Left ventricle myocardium inferior (tissue), 1 donor: ENCODE measurements around the gene SPTBN1. TPM values are rescaled to one million over a fixed set of nuclear protein-coding genes. Genes with fewer than 3 reads are reported as not detected.

Experiments
- DNase-seq: peaks from one replicate; pipeline ENCODE4 v3.0.0-alpha.2; 2020
- H3K27ac ChIP-seq: fragments of 200-600 bp; replicated peaks from 2 replicates; pipeline ENCODE4 v1.8.0; 2021
- H3K27me3 ChIP-seq: fragments of 200-600 bp; 2 replicates; pipeline ENCODE4 v1.8.0; 2021; ENCODE audit warnings: low read depth
- H3K36me3 ChIP-seq: fragments of 200-600 bp; 2 replicates; pipeline ENCODE4 v1.8.0; 2021
- H3K4me1 ChIP-seq: fragments of 200-600 bp; 2 replicates; pipeline ENCODE4 v1.8.0; 2021
- H3K4me3 ChIP-seq: fragments of 200-600 bp; 2 replicates; pipeline ENCODE4 v1.8.0; 2021; ENCODE audit warnings: mild to moderate bottlenecking, moderate library complexity
- H3K9me3 ChIP-seq: fragments of 200-600 bp; replicated peaks from 2 replicates; pipeline ENCODE4 v1.8.0; 2021
- CTCF ChIP-seq: fragments of 200-600 bp; IDR thresholded peaks from 2 replicates; pipeline ENCODE4 v1.8.0; 2021; ENCODE audit warnings: antibody characterized with exemption, mild to moderate bottlenecking, borderline replicate concordance
- intact Hi-C: fragments of 100-400 bp; cut with micrococcal nuclease; formaldehyde crosslinking; loops from one replicate; pipeline ENCODE4 v1.11.0; 2022
- total RNA-seq: library from RNA; stranded (reverse); fragmentation: NEBNext Ultra II Directional; extraction: Animal tissue kit (Norgen Biotek cat#: 25700); gene quantifications from one replicate; pipeline ENCODE4 v1.2.1, GENCODE V29; 2021
- donor health status: DM: no; HTN: yes; CAD: no; lungs with severe emphysema.

SPTBN1 gene
- total RNA-seq, 1 donor from 2014 or later: 484 TPM

- no peak for DNase-seq
- intact Hi-C loops: no loop called here
- no peak for TF ChIP-seq CTCF
Observed at GRCh38 chr2:54608224-54608623, 152.1 kb downstream of the SPTBN1 start.

GRCh38 chr2:54609241-54609640 is 153.1 kb downstream of the SPTBN1 start:
- no peaks in the 10 kb centered on the region for H3K9me3 ChIP-seq
- H3K4me1 ChIP-seq: peaks cover 99% of the 10 kb centered on the region
- H3K27ac ChIP-seq: peak overlapping the region; percentile 26
- TF ChIP-seq CTCF: no peak
- H3K27me3 ChIP-seq: no peaks in the 10 kb centered on the region
- no peak overlapping the region for H3K4me3 ChIP-seq
- intact Hi-C loops: no loop called here
- peaks cover 14% of the 10 kb centered on the region for H3K36me3 ChIP-seq
- DNase-seq: no peak

More at GRCh38 chr2:54608224-54608623, 152.1 kb downstream of the SPTBN1 start:
- Histone ChIP-seq H3K27ac (peak overlapping the region; percentile 29), H3K9me3 (no peaks in the 10 kb centered on the region), H3K36me3 (peaks cover 12% of the 10 kb centered on the region), H3K4me3 (no peak overlapping the region), H3K27me3 (no peaks in the 10 kb centered on the region), H3K4me1 (peaks cover 99% of the 10 kb centered on the region)

DNA sequence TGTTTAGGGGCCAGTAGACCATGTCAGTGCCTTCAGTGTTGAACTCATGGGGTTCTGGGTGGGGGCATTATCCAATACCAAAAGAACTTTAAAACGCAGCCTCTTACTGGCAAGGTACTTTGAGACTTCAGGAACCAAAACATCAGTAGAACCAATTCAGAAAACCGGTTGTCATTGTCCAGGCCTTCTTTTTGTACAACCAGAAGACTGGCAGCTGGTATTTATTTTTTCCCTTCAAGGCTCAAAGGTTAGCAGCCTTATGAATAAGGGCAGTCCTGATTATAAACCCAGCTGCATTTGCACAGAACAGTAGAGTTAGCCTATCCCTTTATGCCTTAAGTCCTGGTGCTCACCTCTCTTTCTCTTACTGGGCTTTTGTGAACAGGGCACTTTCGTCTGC is 153.5 kb downstream of the SPTBN1 start:
- peak overlapping the region; percentile 26 for H3K27ac ChIP-seq
- no peak overlapping the region for H3K4me3 ChIP-seq
- peaks cover 99% of the 10 kb centered on the region for H3K4me1 ChIP-seq
- no peak for DNase-seq
- intact Hi-C loops: no loop called here
- H3K36me3 ChIP-seq: peaks cover 17% of the 10 kb centered on the region
- no peak for TF ChIP-seq CTCF
- H3K27me3 ChIP-seq: no peaks in the 10 kb centered on the region
- H3K9me3 ChIP-seq: no peaks in the 10 kb centered on the region

- no peak for TF ChIP-seq CTCF
- H3K4me3 ChIP-seq: no peak overlapping the region
- peak overlapping the region; percentile 26 for H3K27ac ChIP-seq
- no peaks in the 10 kb centered on the region for H3K9me3 ChIP-seq
- H3K36me3 ChIP-seq: peaks cover 25% of the 10 kb centered on the region
- intact Hi-C loops: no loop called here
- no peak for DNase-seq
- H3K4me1 ChIP-seq: peaks cover 99% of the 10 kb centered on the region
- H3K27me3 ChIP-seq: no peaks in the 10 kb centered on the region
Observed at GRCh38 chr2:54610700-54611099, 154.6 kb downstream of the SPTBN1 start.

- H3K4me3 ChIP-seq: no peak overlapping the region
- DNase-seq: no peak
- peak overlapping the region; percentile 43 for H3K27ac ChIP-seq
- peaks cover 99% of the 10 kb centered on the region for H3K4me1 ChIP-seq
- intact Hi-C loops: no loop called here
- H3K27me3 ChIP-seq: no peaks in the 10 kb centered on the region
- peaks cover 33% of the 10 kb centered on the region for H3K36me3 ChIP-seq
- H3K9me3 ChIP-seq: no peaks in the 10 kb centered on the region
- TF ChIP-seq CTCF: no peak
Observed at GRCh38 chr2:54611830-54612545, 155.9 kb downstream of the SPTBN1 start.
